DND-41 (cell line): ENCODE measurements around the gene CDH23.

Source experiments
- EZH2 ChIP-seq: IDR thresholded peaks from 3 replicates; pipeline ENCODE4 v1.6.1; 2012; ENCODE audit warnings: borderline replicate concordance, low read depth, mild to moderate bottlenecking, moderate library complexity, low read length, inconsistent platforms; ENCODE audit not compliant: severe bottlenecking
- TF ChIP-seq, protein P1 (sequence below): IDR thresholded peaks from 2 replicates; pipeline ENCODE4 v1.5.1; 2012; ENCODE audit warnings: borderline replicate concordance, low read length, moderate library complexity, mild to moderate bottlenecking; ENCODE audit not compliant: poor library complexity, severe bottlenecking; ENCODE audit errors: extremely low read depth

DNA sequence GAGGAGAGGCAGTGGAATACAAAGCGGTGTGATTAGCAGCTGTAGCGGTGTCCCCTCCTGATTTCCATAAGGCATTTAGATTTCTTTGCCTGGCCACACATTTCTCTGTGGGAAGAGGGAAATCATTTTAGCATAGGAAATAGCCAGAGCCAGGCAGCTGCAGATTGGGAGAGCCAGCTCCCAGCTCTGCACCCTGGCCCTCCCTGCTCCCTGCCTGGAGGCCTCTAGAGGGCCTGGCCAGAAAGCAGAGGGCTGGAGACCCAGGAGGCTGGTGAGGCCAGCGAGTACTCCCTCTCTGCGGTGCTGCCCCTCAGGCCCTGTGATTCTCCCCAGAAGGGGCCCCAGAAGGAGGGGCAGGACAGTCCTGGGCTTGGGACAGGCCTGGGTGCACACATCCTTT lies 237.2 kb downstream of the CDH23 start:
- TF ChIP-seq, protein P1, sequence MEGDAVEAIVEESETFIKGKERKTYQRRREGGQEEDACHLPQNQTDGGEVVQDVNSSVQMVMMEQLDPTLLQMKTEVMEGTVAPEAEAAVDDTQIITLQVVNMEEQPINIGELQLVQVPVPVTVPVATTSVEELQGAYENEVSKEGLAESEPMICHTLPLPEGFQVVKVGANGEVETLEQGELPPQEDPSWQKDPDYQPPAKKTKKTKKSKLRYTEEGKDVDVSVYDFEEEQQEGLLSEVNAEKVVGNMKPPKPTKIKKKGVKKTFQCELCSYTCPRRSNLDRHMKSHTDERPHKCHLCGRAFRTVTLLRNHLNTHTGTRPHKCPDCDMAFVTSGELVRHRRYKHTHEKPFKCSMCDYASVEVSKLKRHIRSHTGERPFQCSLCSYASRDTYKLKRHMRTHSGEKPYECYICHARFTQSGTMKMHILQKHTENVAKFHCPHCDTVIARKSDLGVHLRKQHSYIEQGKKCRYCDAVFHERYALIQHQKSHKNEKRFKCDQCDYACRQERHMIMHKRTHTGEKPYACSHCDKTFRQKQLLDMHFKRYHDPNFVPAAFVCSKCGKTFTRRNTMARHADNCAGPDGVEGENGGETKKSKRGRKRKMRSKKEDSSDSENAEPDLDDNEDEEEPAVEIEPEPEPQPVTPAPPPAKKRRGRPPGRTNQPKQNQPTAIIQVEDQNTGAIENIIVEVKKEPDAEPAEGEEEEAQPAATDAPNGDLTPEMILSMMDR, result no peak
- TF ChIP-seq EZH2, result no peak
